DMS 273 (cell line): Measurements from ENCODE around the gene ASPG.

Experiments used
- DNase-seq: peaks from one replicate; lab custom pipeline; 2025; ENCODE audit not compliant: unreplicated experiment; lab: John Stamatoyannopoulos, UW

The ASPG gene

GRCh38 chr14:104075530-104076151 is 9.9 kb upstream of the ASPG start:
- DNase-seq, result peak; percentile 59

- DNase-seq, result no peak
Measured at GRCh38 chr14:104076743-104077142, 8.8 kb upstream of the ASPG start.

GRCh38 chr14:104078031-104078455 is 7.5 kb upstream of the ASPG start:
- DNase-seq, result peak; percentile 96

GRCh38 chr14:104080376-104081260 is 4.9 kb upstream of the ASPG start:
- DNase-seq, result no peak

GRCh38 chr14:104081261-104081835 is 4.2 kb upstream of the ASPG start:
- DNase-seq, result no peak

- no peak for DNase-seq
Measured at GRCh38 chr14:104081951-104082464, 3.5 kb upstream of the ASPG start.

- no peak for DNase-seq
Measured at GRCh38 chr14:104082807-104083206, 2.7 kb upstream of the ASPG start.

- DNase-seq, result no peak
Measured at GRCh38 chr14:104084251-104085002, 1.1 kb upstream of the ASPG start.

- DNase-seq, result no peak
Measured at GRCh38 chr14:104085889-104086201, 345 bp downstream of the ASPG start.

- DNase-seq, result no peak
Measured at GRCh38 chr14:104086210-104086660, 735 bp downstream of the ASPG start.

- no peak for DNase-seq
Measured at GRCh38 chr14:104086661-104087461, 1.4 kb downstream of the ASPG start.

- DNase-seq, result no peak
Measured at GRCh38 chr14:104087505-104087904, 2.0 kb downstream of the ASPG start.

- DNase-seq, result no peak
Measured at GRCh38 chr14:104087981-104088850, 2.7 kb downstream of the ASPG start.

GRCh38 chr14:104090071-104090748 is 4.7 kb downstream of the ASPG start:
- DNase-seq, result no peak

- peak; percentile 72 for DNase-seq
Measured at GRCh38 chr14:104091061-104091926, 5.8 kb downstream of the ASPG start.

GRCh38 chr14:104091927-104092771 is 6.6 kb downstream of the ASPG start:
- DNase-seq, result no peak

- no peak for DNase-seq
Measured at GRCh38 chr14:104092931-104093365, 7.4 kb downstream of the ASPG start.
